Endometrium (tissue), 2 donors: ENCODE data around the gene SNX18.

Experiments
- FAIRE-seq: peaks from 2 replicates; lab custom pipeline; 2012; peaks lifted over from hg19 to GRCh38; lab: Jason Lieb, UNC
- donor health status: control.
- donor health status: control.

SNX18 gene

GRCh38 chr5:54580997-54581811, 63.6 kb downstream of the SNX18 start:
- no peak for FAIRE-seq

GRCh38 chr5:54581831-54582548, 64.4 kb downstream of the SNX18 start:
- FAIRE-seq: no peak

GRCh38 chr5:54586336-54586735, 68.8 kb downstream of the SNX18 start:
- no peak for FAIRE-seq

- FAIRE-seq: no peak
Observed at GRCh38 chr5:54589786-54590185, 72.2 kb downstream of the SNX18 start.

GRCh38 chr5:54590824-54591223, 73.3 kb downstream of the SNX18 start:
- no peak for FAIRE-seq

- FAIRE-seq: no peak
Observed at GRCh38 chr5:54593779-54594178, 76.2 kb downstream of the SNX18 start.

- FAIRE-seq: no peak
Observed at GRCh38 chr5:54594181-54594580, 76.6 kb downstream of the SNX18 start.

GRCh38 chr5:54595721-54596120, 78.2 kb downstream of the SNX18 start:
- FAIRE-seq: no peak
